ENCODE results near the gene FAM227B. TPM values are rescaled to one million over a fixed set of nuclear protein-coding genes. Genes with fewer than 3 reads are reported as not detected.

FAM227B gene, protein sequence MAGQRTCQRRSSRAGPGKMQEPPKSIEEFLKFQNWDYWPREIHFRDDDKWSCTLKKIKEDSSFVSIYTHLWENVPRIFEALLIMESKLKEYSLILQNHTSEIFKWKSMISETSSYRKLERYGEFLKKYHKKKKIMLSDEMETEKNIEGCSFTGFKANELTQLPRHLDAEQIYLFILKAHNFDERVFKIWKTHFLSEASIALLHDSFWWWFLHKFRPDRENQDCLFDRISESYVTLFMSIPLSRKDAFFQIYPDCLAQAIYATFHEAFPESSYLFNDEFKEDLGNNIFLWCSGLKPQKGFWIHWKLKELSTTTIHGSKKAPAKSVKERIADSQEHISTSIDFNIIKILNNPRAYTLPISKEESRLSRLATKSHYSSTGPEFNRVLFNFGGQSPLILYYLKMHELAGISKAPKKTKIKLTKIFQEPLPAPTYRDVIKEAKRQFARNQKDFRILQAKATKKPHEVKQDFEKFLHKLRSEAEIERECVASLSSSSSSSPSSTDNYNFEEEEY
- 0.66 to 1.00 TPM (median 0.91 TPM) in 5 replicates for total RNA-seq (2022; extraction: Qiagen RNA extraction)

DNA sequence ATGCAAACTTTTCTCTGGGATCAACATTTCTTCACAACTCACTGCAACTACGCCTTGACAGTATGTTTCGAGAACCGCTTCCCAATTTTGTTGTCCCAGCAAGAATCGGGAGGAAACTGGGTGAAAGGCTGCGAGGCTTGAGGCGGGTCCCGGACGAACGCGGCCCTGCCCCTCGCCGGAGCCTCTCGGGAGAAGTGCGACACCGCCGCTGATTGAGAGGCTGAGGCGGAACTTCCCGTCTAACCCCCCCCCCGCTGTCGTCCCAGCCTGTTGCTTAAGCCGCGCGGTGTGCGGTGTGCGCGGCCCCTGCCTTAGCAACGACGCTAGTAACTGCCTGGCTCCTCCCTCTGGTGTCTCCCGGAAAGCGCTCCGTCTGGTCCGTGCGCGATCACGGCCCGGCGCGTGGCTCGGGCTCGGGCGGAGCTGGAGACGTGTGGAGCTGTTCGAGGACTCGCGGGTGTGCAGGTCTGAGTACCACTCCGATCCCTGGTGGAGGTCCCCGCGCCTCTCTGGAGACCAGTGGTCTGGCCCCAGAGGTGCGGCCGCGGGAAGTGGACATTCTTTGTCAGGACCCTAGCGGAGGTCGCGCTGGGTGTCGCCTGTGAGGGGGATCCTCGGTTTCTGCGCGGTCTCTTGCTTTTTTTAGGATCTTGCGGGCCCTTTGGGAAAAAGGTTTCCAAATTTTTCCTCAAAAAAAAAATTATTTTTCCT is at the start of gene FAM227B, which contains the start of gene DTWD1:
Gene FAM227B, minus strand, starts transcription at position 161 of the 711 bp plus-strand sequence. CDS start 5,647 bp downstream, outside the sequence.
Gene DTWD1, plus strand, starts transcription at position 391 of the 711 bp plus-strand sequence. CDS start 4,120 bp downstream, outside the sequence.

DNA sequence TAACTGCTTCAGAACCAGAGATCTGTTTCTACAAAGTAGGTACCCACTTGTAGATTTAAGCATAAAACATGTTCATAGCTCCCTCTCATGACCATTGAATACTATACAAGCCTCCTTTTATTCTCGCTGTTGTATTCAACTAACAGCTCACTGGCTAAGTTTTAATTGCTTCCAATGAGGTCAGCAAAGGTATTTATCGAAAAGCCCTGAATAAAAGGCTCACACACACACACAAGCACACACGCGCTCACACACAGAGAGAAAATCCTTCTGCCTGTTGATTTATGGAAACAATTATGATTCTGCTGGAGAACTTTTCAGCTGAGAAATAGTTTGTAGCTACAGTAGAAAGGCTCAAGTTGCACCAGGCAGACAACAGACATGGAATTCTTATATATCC is 197.6 kb downstream of the FAM227B start, which contains the start of gene FGF7:
Gene FGF7, plus strand, starts transcription at position 222 of the 400 bp plus-strand sequence. CDS start 1,056 bp downstream, outside the sequence.

Other genes with a start within 250 kb of the FAM227B start
- not detected in 5 replicates for gene FGF7, start 197.6 kb downstream of the FAM227B start, total RNA-seq (2022; extraction: Qiagen RNA extraction)
- 15.2 to 18.9 TPM (median 17.3 TPM) in 5 replicates for gene DTWD1, start 230 bp upstream of the FAM227B start, total RNA-seq (2022; extraction: Qiagen RNA extraction)